M059J (cell line): ENCODE data around the gene CERK. TPM values are rescaled to one million over a fixed set of nuclear protein-coding genes. Genes with fewer than 3 reads are reported as not detected.

Experiments
- DNase-seq: peaks from one replicate; pipeline ENCODE4 v3.0.0-alpha.2; 2012; ENCODE audit warnings: low read depth
- total RNA-seq: library from RNA; depleted of rRNA; stranded (reverse); fragments of >200 nt; shearing (Covaris generic); gene quantifications from 2 replicates; pipeline ENCODE4 v1.2.3, GENCODE V29; 2014

CERK gene
- total RNA-seq, 1 experiment from 2014 or later, result 22.8 TPM

DNA sequence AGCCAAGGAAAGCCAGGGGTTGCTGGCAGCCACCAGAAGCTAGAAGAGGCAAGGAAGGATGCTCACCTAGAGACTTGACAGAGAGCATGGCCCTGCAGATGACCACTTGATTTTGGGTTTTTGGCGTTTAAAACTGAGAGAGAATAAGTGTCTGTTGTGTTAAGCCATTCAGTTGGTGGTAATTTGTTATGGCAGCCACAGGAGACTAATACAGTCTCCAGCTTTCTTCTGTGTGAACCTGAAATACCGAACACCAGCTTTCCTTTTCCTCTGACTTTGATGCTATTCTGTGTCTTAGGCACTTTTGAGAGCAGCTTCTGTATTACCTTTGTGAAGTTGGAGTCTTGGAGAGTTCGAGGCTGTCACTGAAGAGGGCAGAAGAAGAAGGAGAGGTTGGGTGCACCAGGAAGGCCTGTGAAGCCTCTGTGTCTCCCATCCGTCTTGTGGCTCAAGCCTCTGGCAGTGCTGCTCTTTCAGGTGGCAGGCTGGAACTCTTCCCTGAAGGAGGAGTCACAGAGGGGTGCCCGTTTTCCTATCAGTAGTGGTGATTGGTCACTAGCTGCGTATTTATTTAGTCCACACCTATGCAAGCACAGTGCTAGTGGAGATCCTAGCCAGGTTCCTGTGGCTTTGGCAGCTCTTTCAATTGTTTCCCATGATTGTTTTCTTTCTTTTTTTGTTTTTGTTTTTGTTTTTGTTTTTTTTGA is 26.9 kb upstream of the CERK start:
- no peak for DNase-seq

DNA sequence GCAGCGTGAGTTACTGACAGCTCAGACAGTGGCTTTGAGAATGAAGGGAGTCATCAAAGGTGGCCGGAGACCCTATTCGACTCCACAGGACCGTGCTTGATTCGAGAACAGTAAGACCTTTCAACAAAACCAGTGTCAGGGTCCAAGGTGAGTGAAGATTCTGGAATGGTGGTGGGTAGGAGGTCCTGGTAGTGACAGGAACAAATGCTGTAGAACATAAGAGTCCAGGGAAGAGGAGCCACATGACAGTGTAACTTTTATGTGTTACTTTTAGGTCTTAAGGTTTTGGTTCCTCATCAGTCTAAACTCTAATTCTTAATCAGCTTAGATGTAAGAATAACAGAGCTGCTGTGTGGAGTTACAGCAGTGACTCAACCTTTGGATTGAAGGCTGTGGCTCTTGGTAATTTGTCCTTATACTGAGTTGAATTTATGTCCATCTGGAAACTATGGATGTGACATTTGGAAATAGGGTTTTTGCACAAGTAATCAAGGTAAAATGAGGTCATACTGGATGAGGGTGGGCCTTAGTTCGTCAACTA is 26.2 kb upstream of the CERK start:
- no peak for DNase-seq

DNA sequence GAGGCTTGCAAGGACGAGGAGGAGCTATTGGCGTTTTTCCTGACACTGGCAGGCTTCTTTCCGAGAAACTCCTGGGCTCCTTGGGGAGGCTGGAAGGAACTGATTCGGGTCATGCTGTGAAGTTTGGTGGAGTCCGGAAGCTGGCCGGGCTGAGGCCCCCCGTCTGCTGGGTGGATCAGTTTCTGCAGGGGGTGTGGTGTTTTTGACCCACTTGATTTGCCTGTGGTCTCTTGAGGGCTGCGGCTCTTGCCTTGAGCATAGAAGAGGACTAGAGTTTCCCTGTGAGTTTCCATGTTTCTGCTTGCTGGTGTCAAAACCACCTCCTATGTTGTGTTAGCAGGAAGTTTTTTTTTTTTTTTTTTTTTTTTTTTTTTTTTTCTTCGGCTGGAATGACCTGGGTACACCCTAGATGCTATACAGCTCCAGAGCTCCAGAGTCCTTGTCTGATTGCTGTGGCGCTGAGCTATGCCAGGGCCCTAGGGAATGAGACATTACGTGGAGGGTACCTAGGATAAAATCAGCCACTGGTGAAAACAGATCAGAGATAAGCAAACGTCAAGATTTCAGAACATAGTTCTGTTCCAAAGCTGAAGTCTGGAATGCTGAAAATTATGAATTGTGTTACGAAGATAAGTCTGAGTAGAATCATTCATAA is 25.1 kb upstream of the CERK start:
- DNase-seq, result peak; percentile 12

DNA sequence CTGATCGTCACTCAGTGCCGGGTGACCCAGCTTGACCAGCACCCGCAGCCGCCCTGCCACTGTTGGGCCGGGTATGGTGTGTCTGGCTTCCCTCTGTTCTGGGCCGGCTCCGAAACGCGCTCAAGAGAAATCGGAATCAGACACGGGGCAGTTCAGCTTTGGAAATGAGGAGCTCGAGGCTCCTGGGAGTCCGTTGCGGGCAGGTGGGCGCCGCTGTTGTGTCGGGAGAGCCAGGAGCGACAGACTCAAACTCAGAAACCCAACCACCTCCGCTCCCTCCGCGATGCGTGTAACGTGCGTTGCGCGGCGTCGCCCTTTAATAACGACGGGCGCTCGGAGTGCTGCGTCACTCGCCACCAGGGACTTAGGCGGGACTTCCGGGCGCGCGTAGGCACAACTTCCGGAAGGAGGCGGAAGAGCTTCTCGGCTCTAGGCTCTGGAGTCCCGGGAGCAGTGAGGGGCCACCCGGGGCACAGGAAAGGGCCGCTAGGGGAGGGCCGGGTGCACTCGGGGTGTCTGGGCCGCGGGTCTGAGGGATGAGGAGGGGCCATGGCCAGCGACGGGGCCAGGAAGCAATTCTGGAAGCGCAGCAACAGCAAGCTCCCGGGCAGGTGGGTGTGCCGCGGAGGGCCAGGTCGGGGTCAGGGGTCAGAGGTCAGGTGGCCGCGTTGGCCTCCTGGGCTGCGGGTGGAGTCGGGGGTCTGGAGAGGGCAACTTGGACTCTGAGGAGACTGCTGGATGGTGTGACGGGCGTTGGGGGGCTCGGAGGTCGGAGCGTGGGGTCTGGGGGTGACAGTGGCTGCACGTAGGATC is 24.4 kb upstream of the CERK start, which contains the start of gene TBC1D22A:
TBC1D22A (plus strand) TSS at position 413 of the 813 bp plus-strand sequence; CDS start at position 550, 137 bp downstream.
- peak; percentile 87 for DNase-seq

DNA sequence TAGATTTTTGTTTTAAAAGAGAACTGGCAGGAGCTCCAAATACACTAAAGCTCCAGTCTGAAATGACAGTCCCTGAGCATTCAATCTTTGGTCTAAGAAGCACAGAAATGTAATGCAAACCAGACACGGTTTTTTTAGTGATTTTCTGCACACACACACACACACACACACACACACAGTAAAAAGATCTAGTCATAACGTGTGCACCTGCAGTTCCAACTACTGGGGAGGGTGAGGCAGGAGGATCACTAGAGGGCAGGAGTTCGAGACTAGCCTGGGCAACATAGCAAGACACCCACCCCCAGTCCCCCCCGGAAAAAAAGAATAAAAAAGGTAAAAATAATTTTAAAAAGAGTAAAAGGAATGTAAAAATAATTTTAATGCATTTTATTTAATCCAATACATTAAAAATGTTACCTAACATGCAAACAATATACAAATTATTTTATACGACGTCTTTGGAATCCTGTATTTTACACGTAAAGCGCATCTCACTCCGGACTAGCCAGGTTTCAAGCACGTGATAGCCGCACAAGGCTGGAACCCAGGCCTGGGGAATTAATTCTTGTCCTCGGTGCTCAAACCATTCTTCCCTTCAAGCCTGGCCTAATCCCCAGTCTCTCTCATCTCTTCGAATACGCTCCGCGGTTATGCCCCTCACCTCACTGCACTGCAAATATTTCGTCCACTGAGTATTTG is 23.6 kb upstream of the CERK start:
- DNase-seq, result no peak

DNA sequence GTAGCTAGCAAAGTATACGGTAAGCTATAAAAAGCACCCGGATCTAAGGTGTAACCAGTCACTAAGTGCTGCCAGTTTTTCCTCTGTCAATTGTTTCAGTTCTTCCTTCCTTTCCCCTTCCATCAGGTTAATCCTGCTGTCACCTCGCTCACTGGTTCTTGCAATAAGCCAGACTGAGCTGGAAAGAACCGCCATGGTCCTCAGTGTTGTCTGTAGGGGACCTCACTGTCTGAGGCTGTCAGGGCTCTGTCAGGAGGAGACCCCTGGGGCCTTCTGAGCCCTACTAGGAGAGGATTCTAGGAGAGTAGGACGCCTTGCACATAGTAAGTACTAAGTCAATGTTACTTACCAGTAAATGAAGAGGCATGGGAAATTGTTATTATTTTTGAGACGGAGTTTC is 23.0 kb upstream of the CERK start:
- DNase-seq, result no peak

DNA sequence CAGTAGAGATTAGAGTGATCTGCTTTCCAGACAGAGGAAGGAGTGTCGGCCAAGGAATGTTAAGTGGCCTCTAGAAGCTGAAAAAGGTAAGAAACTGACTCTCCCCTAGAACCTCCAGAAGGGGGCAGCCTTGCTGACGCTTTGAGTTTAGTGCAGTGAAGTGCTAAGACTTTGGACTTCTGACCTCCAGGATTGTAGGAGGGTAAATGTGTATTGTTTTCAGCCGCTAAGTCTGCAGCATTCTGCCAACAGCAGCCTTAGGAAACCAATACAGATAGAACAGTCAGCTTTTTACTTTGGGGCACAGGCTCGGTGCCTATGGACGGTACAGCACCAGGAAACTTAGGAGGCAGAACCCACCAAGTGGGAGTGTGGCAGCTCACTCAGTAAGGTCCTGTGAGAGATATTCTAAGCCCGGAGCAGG is 20.8 kb upstream of the CERK start:
- peak; percentile 51 for DNase-seq

DNA sequence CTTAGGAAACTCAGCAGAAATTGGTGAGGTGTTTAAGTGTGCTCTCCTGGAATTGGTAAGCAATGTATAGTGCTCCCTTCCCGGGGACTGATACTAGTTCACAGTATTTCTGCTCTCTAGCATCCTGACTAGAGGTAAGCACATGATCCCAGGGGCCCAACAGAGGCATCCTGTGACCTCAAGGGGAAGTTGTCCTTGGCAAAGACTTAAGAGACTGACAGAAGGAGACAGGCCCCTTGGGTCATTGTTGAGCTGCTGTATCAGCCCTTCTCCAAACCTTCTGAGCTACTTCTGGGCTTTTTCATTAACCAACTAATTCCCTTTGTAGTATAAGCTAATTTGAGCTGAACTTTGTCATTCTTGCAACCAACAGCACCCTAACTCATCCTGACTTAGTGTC is 20.1 kb upstream of the CERK start:
- no peak for DNase-seq

DNA sequence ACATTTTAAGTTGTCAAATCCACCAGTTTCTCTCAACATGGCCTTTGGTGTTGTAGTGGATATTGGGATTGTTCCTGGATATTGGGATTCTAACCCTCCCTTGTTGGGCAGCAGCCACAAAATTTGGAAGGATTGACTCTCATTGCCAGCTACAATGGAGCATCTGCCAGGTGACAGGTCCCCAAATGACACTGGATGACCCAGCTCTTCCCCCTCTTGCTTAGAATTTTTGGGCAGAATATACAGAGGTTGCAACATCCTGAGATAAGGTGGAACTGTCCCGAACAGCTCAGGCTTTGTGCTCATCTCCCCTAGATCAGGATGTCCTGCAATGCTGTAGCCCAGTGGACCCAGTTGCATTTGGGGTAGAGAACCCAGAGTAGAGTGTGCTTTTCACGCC is 19.1 kb upstream of the CERK start:
- no peak for DNase-seq

DNA sequence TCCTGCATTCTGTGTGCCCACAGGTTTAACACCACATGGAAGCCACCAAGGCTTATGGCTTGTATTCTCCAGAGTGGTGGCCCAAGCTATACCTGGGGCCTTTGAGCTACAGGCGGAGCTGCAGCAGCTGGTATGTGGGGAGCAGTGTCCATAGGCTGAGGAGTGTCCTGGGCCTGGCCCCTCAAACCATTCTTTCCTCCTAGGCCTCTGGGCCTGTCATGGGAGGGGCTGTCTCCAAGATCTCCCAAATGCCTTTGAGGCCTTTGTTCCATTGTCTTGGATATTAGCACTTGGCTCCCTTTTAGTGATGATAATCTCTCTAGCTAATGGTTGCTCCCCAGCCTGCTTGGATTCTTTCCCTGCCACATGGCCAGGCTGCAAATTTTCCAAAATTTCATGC is 18.0 kb upstream of the CERK start:
- no peak for DNase-seq

DNA sequence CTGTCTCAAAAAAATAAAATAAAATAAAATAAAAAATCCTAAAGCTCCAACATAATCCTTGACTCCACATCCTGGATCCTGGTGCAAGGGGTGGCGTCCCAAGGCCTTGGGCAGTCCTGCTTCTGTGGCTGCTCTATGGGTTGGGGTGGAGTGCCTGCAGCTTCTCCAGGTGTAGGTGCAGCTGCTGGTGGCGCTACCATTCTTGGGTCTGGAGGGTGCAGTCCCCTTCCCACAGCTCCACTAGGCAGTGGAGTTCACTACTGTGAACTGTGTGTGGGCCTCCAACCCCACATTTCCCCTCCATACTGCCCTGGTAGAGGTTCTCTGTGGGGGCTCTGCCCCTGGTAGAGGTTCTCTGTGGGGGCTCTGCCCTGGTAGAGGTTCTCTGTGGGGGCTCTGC is 17.5 kb upstream of the CERK start:
- no peak for DNase-seq

DNA sequence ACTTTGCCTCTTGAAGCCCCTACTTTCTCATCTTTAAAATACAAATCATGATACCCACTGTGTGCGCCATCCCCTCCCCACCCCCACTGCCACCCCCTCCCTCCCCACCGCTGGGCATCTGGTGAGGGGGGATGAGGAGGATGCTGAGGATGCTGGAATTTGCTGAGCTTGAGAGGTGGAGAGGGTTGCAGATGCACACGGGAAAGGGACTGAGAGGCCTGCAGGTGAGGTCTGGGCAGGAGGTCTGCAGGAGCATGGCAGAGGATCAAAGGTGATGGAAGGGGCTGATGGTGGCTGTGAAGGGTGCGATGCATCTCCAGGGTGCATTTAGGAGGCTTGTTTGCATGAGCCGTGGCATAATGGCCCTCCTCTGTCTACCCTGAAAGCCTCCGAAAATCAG is 16.8 kb upstream of the CERK start:
- no peak for DNase-seq

DNA sequence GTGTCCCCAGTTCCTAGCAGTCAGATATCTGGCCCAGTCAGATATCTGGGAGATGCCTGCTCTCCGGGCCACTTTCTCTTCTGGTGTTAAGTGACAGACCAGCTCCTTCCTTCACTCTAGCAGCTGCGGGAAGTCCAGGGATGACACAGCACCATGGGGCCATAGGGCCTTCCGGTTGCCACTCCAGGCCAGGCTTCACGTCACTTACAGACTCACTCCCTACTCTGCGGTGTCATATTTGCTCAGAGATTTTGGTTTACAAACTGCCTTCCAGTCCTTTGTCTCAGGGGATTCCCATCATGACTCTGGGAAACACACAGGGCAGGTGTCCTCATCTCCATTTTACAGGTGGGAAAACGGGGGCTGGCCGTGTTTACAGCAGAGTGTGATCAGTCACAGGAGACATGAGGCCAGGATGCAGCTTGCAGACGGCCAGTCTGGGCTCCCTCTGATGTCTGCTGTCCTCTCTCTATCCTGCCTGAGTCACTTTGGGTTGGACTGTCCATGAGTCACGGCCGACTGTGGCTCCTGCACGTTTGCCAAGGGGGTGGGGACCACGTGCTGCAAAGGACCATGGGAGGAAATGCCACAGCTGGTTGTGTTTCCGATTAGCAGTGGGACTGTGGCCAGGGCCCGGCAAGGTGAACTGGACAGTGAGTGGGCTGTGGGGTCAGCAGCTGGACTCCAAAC is 16.2 kb upstream of the CERK start:
- peak; percentile 97 for DNase-seq

DNA sequence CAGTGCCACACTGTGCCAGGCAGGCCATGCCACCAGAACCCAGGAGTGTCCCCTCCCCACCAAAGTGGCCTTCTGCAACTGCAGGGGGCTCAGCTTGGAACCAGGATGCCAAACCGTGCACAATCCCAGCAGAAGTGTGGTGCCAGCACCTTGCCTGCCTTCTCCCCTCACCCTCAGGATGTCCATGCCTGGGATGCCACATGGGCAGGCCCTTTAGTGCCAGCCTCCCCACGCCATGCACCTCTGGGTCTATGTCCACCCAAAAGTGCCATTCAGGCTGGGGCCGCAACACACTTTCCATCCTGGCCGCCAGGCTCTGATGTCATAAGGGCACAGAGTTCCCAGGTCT is 15.7 kb upstream of the CERK start:
- no peak for DNase-seq

DNA sequence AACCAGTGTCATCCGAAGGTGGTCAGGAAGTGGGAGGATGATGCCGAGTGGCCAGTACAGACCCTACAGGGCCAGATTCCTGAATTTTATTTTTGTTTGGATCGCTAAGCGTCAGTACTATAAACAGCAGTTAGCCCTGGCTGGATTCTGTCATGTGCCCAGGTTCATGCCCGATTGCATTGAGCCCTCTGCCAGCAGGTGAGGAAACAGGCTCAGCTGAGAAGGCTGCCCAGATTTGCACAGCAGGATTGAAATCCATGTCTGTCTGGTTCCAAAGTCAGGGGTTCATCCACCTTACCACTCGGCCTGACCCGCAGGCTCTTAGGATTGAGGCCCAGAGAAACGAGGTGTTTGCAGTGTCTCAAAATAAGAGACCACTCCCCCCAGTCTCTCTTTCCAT is 15.3 kb upstream of the CERK start:
- DNase-seq, result no peak

DNA sequence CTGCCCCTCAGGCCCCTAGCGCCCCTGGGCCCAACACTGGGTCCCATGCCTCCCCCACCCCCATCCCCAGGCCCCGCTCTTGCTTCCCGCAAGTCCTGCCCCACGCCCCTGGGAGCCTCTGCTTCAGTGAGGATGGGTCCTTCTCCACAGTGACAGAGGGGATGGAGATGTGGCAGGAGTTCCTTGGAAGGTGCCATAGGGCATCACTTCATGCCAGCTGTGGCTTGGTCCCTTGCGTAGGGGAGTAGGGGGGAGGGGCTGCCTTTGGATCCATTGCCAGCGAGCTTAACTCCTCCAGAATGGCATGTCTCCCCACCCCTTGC is 14.9 kb upstream of the CERK start:
- DNase-seq, result no peak

DNA sequence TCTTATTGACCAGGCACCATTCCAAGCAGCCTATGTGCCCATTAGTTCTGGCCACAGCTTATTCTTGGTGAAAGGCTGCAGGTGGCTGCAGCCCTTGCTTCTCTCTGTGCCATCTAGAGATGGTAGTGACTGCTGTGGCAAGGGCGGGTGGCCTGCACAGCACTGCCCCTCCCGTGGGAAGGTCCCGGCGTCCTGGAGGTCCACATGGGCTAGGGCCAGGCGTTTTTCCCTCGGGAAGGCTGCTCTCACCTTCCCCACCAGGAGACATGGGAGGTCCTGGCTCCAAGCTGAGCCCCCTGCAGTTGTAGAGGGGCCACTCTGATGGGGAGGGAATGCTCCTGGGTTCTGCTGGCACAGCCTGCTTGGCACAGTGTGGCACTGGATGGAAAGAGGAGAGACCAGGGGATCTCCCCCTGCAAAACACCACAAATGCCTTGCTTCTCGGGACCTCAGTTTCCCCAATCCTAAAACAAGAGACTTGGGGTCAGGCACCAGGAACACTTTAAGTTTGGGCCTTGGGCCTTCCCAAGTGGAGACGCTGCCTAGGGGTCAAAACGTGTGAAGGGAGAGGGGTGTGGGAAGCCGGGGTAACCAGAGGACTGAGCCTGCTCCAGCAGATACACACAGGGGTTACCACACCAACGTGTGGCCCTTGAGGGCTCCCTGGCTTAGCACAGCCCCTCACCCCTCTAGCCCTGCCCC is 14.4 kb upstream of the CERK start:
- no peak for DNase-seq

DNA sequence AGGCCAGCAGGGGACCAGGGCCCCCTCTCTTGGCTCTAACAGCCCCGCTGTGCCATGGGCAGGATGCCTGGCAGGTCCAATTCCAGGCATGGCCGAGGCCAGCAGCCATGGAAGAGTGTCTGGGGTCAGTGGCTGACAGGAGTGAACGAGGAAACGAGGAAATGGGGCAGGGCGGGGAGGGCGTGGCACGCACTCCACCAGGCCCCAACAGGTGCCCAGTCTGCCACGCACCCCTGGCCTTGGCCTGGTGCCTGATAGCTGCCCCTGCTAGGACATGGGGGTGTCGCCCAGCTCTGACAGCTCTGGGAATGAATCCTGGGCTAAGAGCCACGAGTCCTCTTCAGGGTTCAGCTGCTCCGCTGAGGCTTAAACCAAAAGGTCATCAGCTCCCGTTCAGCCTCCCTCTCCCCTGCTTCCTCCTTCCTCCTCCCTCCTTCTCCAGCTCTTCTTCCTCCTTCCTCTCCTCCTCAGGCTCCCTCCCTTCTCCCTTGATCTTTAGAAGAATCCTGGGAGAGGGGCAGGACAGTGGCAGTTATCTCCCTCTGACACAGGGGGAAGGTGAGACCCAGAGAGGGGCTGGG is 12.9 kb upstream of the CERK start:
- DNase-seq, result no peak

DNA sequence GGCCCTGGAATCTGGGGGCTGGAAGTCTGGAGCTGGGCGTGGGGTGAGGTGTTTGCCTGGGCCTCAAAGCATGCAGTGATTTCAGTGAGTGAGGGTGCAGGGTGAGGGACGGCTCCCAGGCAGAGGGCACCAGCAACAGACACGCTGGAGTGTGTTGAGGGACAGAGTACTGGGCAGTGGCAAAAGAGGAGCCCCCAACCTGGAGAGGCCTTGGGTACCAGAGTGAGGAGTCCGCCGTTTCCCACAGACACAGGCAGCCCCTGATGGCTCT is 12.4 kb upstream of the CERK start:
- DNase-seq, result no peak

DNA sequence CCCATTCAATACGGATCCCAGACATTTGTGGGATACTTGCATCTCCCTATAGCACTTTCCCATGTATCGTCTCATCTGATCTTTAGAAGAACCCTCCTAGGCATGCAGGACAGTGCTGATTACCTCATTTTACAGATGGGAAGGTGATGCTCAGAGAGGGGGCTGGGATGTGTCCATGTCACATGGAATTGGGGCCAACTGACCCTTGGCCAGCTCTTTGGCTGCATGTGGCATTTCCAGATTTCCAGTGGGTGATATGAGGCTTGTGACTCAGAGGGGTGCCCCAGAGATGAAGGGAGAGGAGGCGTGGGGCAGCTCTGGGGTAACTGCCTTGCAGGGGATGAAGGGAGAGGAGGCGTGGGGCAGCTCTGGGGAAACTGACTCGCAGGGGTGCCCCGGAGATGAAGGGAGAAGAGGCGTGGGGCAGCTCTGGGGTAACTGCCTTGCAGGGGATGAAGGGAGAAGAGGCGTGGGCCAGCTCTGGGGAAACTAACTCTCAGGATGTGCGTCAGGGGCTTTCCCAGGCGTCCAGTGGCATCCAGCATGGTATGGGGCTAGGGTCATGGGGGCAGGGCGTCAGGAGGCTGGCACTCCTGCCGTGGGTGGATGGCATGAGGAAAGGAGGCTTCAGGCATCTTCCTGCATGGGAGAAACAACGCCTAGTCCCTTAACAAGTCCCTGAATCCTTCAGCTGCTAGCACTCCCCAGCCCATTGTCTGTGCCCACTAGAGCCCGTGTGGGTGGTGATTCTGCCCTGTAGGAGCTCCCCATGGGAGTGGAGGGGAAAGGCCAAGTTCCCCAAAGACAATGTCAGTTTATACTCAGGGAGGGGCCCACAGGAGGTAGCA is 11.9 kb upstream of the CERK start:
- no peak for DNase-seq
